Fibroblast of lung (primary cell): ENCODE measurements around the gene GRIK5.

Source experiments
- EZH2 ChIP-seq: IDR thresholded peaks from 2 replicates; pipeline ENCODE4 v1.5.1; 2012; ENCODE audit warnings: low read length, control low read depth, mild to moderate bottlenecking; ENCODE audit errors: missing control alignments
- TF ChIP-seq, protein P1 (sequence below), 2 donors: IDR thresholded peaks in 1 of 2; conservative IDR thresholded peaks in 1 of 2; 1 replicate in 1 of 2; 2 replicates in 1 of 2; pipeline ENCODE4 v1.5.1; 2011 to 2012; ENCODE audit warnings: low read length in 2 of 2, control low read depth in 1 of 2, inconsistent platforms in 1 of 2, low read depth in 1 of 2, mild to moderate bottlenecking in 1 of 2

DNA sequence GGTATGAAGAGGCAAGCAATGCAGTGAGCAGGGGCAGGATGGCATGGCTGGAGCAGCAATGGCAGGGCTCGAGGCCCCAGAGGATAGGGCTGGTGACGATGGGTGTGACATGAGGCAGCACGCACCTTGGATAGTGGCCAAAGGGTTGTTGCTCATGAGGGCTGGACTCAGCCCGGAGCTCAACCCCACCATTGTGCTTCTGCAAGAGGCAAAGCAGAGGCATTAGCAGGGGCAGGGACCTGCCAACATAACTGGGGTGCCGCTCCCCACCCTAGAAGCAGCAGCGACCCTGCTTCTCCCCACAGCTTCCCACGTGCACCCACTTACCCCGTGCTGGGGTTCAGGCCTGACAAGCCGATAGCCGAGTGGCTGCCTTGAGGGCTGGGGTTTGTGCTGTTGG is 21.7 kb upstream of the GRIK5 start:
- TF ChIP-seq, protein P1, sequence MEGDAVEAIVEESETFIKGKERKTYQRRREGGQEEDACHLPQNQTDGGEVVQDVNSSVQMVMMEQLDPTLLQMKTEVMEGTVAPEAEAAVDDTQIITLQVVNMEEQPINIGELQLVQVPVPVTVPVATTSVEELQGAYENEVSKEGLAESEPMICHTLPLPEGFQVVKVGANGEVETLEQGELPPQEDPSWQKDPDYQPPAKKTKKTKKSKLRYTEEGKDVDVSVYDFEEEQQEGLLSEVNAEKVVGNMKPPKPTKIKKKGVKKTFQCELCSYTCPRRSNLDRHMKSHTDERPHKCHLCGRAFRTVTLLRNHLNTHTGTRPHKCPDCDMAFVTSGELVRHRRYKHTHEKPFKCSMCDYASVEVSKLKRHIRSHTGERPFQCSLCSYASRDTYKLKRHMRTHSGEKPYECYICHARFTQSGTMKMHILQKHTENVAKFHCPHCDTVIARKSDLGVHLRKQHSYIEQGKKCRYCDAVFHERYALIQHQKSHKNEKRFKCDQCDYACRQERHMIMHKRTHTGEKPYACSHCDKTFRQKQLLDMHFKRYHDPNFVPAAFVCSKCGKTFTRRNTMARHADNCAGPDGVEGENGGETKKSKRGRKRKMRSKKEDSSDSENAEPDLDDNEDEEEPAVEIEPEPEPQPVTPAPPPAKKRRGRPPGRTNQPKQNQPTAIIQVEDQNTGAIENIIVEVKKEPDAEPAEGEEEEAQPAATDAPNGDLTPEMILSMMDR (conservative IDR thresholded peaks at IDR 0.05 in 1 of 2, IDR thresholded peaks at IDR 0.05 in 1 of 2; ENCODE audit: low read depth in 1 of 2, low read length in 2 of 2) = no peak
- no peak for TF ChIP-seq EZH2
